ENCODE data around the gene NFATC1.
"Not testable (repeated sequence)": the region's sequence is repeated elsewhere in the genome, so short reads cannot be mapped to it uniquely, and the experiment has no call there.

NFATC1 gene

GRCh38 chr18:79376661-79377060 is 19.1 kb upstream of the NFATC1 start:
- not testable (repeated sequence) for DNase-seq

DNA sequence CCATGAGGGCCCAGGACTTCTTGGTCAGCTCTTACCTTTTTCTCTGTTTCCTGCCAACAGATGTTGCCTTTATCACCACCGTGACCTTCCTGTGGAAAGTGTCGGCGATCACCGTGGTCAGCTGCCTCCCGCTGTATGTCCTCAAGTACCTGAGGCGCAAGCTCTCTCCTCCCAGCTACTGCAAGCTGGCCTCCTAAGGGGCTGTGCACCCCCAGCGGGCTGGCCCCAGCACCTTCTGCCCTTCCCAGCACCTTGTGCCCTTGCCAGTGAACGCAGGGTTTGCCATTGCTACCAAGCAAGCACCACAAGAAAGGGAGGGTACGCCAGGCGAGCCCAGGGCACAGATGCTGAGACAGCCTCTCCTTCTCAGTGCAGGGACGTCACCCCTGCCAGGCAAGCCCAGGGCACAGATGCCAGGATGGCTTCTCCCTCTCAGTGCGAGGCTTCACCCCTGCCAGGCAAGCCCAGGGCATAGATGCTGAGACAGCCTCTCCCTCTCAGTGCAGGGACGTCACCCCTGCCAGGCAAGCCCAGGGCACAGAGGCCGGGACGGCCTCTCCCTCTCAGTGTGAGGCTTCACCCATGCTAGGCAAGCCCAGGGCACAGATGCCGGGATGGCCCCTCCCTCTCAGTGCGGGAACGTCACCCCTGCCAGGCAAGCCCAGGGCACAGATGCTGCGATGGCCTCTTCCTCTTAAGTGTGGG is 18.4 kb upstream of the NFATC1 start:
- DNase-seq: no peak

DNA sequence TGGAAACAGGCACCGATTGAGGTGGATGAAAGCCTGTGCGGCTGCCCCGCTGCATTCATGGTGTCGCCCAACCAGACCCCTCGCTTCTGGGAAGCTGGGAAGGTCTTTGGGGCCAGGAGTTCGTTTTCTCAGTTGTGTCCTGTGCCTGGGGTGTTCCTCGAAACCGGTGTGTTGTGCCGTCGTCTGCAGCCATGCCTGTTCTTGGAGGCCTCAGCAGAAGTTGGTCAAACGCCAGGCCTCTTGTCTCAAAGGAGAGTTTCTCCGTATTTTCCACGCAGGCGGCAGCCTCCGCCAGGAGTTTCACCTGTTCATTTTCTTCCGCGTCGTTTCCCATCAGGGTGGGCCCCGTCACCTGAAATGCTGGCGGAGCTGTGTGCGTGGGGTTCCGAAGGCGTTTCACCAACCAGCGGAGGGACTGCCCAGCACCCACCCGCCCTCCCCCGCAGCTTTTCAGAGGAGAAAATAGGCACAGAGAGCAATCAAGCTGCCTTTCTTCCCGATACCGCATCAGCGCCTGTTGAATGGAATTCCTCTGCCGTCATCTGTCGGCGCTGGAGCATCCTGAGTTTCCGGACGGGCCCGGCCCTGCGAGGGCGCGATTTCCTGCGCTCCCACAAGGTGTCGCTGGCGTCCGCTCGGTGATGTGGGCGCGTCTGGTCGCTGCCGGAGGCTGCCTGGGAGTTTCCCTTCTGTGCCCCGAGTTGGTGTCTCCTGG is 17.0 kb upstream of the NFATC1 start:
- peak; percentile 82 for DNase-seq

GRCh38 chr18:79379251-79379905 is 16.4 kb upstream of the NFATC1 start:
- DNase-seq: no peak

DNA sequence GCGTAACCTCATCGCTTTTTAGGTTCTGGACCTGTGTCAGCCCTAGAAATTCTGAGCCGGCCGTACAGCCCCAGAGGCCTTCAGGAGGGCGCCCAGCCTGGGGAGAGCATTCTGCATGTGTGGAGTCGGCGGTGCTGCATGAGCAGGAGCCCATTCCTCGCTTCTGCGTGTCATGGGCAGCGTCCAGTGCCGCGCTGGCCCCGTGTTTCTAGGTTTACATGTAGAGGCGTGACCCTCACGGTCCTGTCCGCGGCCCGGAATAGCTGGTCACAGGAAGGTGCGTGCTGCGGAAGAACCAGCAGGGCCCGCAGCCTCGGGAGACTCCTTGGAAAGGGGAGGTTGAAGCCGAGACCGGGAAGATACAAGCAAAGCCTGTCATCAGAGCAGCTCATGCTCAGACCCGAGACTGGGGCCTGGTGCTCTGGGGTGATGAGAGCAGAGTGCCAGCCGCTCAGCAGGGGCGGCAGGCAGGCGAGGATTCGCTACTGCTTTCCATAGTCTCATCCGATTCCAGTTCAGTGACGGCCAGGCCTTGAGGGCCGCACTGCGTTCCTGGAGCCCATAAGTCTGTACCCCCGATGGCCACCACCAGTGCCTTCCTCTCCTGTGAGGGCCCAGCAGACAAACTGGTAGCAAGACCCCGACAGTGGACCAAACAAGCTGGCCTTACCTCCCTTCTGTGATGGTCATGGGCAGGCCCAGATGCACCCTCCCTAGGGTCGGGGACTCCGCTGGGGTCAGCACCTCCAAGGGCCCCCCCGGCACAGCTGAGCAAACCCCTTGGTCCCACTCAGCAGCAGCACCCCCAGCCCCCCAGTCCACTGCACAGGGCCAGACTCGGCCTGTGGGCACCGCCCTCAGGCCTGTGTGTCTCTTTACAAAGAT is 15.6 kb upstream of the NFATC1 start:
- DNase-seq: no peak

DNA sequence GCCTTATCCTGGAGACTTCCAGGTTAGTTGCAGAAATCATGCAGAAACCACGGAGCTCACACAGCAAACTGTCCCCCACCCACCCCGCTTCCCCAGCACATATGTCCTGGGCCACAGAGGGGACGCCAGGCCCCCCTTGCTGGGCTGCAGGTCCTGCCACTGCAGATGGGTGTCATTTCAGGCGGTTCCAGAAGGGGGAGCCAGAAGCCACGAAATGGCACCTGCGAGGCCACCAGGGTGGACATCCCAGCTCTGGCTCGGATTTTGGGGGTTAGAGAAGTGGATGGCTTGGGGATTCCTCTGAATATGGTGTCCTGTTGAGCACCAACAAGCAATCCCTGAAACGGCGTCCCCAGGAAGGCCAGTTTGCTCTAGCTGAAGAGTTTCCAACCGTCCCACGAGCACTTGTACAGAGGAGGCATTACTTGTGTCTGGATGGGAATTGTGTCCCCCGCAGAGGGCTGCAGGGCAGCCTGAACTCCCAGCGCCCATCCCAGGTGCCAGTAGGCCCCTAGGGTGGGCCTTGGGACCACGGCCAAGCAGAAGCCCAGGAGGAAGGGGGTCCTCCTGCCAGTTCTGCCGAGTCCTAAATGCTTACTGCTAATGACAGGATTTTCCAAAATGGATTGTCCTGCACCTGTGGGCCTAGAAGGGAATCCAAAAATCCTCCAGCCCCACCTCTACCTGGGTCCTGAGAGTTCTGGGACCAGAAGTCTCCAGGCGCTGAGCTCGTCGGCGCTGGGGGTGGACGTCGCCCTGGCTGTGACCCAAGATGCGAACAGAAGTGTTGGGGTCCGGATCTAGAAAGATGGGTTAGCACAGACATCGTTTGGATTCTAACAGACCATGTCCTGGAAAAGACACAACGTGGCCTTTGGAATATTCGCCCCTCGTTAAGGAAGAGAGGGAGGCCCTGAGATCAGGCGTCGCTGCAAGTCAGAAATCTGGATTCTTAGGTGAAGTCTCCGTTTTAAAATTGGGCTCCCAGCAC is 14.6 kb upstream of the NFATC1 start:
- peak; percentile 77 for DNase-seq

GRCh38 chr18:79381811-79382311 is 13.9 kb upstream of the NFATC1 start:
- DNase-seq: no peak

GRCh38 chr18:79382681-79383387 is 12.9 kb upstream of the NFATC1 start:
- no peak for DNase-seq

DNA sequence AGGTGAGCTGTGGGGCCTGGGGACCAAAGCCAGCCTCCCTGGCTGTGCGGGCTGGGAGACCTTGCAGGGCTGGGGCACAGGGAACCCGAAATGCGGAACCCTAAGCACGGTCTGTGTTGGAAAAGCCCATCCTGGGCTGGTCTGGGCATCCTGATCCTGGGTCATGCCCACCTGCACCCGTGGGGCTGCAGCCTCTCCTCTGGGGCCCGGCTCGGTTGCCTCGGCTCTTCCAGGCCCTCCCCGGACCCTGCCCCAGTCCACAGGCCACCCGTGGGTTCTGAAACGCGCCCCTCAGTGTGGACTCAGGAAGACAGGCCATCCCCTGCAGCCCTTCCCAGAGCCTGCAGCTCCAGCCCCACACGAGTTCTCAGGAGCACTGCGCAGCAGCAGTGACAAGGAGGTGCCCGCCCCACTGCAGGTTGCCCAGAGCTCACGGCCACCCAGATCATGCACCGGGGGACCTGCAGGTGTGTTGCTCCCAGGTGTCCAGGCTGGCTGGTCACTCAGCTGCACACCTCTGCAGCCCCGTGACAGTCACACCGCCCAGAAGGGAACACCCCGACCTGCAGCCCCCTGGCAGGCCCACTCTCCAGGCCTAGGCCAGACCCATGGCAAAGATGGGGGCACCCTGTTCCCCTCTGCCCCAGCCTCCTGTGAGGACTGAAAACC is 12.2 kb upstream of the NFATC1 start:
- DNase-seq: no peak

DNA sequence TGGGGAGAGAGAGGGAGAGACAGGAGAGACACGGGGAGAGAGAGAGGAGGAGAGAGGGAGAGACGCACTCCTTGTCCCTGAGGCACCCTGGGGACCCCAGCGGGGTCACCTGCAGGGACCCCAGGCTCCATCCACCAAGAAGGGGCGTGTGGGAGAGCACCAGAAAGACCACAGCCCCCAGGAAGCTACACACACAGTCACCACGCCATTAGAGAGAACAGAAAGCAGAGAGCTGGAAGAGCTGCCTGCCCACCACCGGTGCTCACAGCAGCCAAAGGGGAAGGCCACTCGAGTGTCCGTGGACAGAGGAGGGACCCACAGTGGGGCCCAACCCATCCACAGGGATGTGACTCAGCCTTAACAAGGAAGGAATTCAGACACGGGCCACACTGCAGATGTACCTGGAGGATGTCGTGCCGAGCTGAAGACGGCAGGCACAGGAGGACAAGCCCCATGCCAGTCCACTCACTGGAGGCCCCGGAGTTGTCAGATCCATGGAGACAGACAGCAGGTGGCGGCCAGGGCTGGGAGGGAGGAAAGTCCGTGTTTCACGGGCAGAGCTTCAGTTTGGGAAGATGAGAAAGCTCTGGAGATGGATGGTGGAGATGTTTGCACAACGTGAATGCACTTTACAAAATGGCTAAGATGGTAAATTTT is 11.5 kb upstream of the NFATC1 start:
- no peak for DNase-seq

DNA sequence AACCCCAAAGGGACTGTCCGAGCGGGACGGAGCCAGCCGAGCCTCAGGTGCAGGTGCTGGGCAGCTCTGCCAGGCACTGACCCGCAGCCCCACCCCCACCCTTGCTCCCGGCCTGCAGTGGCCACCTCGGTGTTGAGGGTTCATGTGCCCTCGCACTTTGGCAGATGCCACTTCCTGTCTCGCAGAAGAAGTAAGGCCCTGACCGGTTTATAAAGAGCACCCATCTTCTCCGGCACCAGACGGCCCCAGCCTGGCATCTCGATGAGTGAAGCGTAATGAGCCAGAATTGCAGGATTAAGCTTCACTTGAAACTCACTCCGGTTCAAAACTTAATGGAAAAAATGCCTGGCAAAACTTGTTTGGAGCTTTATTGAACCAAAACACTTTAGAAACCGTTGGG is 10.9 kb upstream of the NFATC1 start:
- no peak for DNase-seq

DNA sequence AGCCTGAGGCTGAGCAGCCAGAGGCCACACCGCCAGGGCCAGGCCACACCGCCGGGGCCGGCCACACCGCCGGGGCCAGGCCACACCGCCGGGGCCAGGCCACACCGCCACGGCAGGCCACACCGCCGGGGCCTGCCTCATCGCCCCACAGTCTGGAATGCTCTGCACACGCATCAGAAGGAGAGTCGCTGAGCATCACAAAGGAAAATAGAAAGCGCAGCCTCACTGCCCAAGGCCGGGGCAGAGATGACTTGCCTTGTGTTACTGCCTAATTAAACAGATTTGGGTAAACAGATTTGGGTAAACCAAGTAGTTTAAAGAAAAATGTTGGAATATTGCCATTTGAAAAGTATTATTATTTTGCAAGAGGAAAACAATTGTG is 10.4 kb upstream of the NFATC1 start:
- no peak for DNase-seq

- DNase-seq: no peak
Measured at GRCh38 chr18:79385708-79386341, 9.9 kb upstream of the NFATC1 start.

DNA sequence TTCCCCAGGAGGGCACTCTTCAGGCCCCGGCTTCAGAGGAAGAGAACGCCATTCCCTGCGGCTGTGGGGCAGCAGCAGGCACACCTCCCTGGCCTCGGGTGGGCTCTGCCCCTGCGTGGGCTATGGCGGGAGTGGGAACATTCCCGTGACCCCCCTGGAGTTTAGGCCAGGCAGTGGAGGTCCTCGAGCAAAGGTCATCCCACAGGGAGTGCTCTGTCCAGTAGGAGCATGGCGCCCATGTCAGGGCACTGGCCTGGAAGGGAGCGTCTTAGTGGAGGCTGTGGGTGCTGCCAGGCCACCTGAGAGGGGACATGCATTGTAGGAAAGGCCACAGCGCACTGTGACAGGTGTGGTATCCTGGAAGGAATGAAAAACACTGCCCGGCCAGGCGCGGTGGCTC is 9.2 kb upstream of the NFATC1 start:
- DNase-seq: no peak

- no peak for DNase-seq
Measured at GRCh38 chr18:79387214-79387613, 8.5 kb upstream of the NFATC1 start.

- DNase-seq: no peak
Measured at GRCh38 chr18:79387615-79388014, 8.1 kb upstream of the NFATC1 start.

- no peak for DNase-seq
Measured at GRCh38 chr18:79388043-79388442, 7.7 kb upstream of the NFATC1 start.

DNA sequence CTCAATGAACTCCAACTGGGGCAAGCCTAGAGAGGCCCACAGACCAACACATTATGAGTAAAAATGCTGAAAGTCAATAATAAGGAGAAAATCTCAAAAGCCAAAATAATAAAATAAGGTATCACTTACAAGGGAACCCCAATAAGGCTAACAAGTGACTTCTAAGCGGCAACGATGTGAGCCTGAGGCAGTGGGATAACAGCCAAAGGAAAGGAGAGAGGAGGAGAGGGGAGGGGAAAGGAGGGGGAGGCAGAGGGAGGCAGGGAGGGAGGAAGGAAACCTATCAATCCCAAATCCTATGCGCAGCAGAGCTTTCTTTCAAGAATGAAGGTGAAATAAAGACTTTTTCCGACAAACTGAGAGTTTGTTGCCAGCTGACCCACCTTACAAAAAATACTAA is 6.0 kb upstream of the NFATC1 start:
- DNase-seq: no peak

GRCh38 chr18:79392226-79392625 is 3.5 kb upstream of the NFATC1 start:
- DNase-seq: no peak

Data from stimulated activated CD4-positive, alpha-beta T cell treated with anti-CD3 and anti-CD28 coated beads, Interleukin-4, amount 100 ng/mL, for 1 hour (primary cell).